Measurements from ENCODE around the gene GNB5.
"Not testable (repeated sequence)": the region's sequence is repeated elsewhere in the genome, so short reads cannot be mapped to it uniquely, and the experiment has no call there.

GNB5 gene

GRCh38 chr15:52206446-52206845, 15.3 kb upstream of the GNB5 start:
- DNase-seq, result peak in 2 of 4 experiments; percentile 7 to 8

GRCh38 chr15:52204657-52205056, 13.5 kb upstream of the GNB5 start:
- DNase-seq, result no peak

GRCh38 chr15:52200831-52201365, 9.7 kb upstream of the GNB5 start:
- no peak for DNase-seq

GRCh38 chr15:52199271-52199670, 8.1 kb upstream of the GNB5 start:
- DNase-seq, result no peak

GRCh38 chr15:52196891-52197290, 5.7 kb upstream of the GNB5 start:
- no peak for DNase-seq

GRCh38 chr15:52193791-52194190, 2.6 kb upstream of the GNB5 start:
- DNase-seq, result no peak

GRCh38 chr15:52193321-52193720, 2.1 kb upstream of the GNB5 start:
- no peak for DNase-seq

- DNase-seq, result no peak
These were observed 4.3 kb downstream of the GNB5 start for GRCh38 chr15:52186651-52187486.

- DNase-seq, result no peak
These were observed 6.0 kb downstream of the GNB5 start for GRCh38 chr15:52185151-52185561.

GRCh38 chr15:52184721-52185120, 6.5 kb downstream of the GNB5 start:
- DNase-seq, result no peak

GRCh38 chr15:52183562-52184173, 7.5 kb downstream of the GNB5 start:
- DNase-seq, result peak; percentile 24 to 60 (median 44)

GRCh38 chr15:52181938-52182780, 9.0 kb downstream of the GNB5 start:
- no peak for DNase-seq

GRCh38 chr15:52180851-52181450, 10.2 kb downstream of the GNB5 start:
- no peak for DNase-seq

GRCh38 chr15:52180196-52180835, 10.9 kb downstream of the GNB5 start:
- no peak for DNase-seq

- peak; percentile 70 to 89 (median 78) for DNase-seq
These were observed 11.7 kb downstream of the GNB5 start for GRCh38 chr15:52179278-52180195.

- no peak for DNase-seq
These were observed 12.4 kb downstream of the GNB5 start for GRCh38 chr15:52178765-52179164.

- DNase-seq, result no peak
These were observed 18.3 kb downstream of the GNB5 start for GRCh38 chr15:52172869-52173268.

- no peak for DNase-seq
These were observed 19.4 kb downstream of the GNB5 start for GRCh38 chr15:52171807-52172206.

- peak in 1 of 4 experiments; percentile 15 for DNase-seq
These were observed 19.8 kb downstream of the GNB5 start for GRCh38 chr15:52171386-52171785.

- DNase-seq, result not testable (repeated sequence)
These were observed 21.0 kb downstream of the GNB5 start for GRCh38 chr15:52170199-52170598.

All from suppressor macrophage (primary cell).